Middle frontal gyrus (tissue), 1 donor: ENCODE data around the gene CDIPT.

Experiments
- DNase-seq: peaks from one replicate; pipeline ENCODE4 v3.0.0-alpha.2; 2015; ENCODE audit warnings: low spot score; ENCODE audit errors: extremely low spot score

CDIPT gene

DNA sequence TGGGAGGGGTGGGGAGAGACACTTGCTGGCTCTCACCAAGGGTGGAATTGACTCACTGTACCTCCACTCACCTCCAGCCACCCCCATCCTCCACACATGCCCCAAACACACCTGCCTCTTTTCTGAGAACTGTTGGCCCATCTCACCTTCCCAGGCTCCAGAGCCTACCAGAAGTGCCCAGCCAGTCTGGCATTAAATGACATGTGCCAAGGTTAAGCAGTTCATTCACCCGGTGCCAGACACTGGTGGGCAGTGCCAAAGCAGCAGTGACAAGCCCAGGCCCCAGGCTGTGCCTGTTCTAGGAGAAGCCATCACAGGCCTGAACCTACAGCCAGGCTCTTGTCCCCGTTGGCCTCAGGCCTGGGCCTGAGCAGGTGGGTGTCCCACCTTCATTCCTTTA is 31.5 kb downstream of the CDIPT start:
- no peak for DNase-seq

- DNase-seq = no peak
Measured at GRCh38 chr16:29830774-29831173, 32.3 kb downstream of the CDIPT start.

GRCh38 chr16:29826342-29826695 is 36.7 kb downstream of the CDIPT start:
- no peak for DNase-seq

- no peak for DNase-seq
Measured at GRCh38 chr16:29825145-29826044, 37.6 kb downstream of the CDIPT start.

GRCh38 chr16:29824589-29825144 is 38.4 kb downstream of the CDIPT start:
- DNase-seq = no peak

- DNase-seq = no peak
Measured at GRCh38 chr16:29821643-29822115, 41.3 kb downstream of the CDIPT start.

DNA sequence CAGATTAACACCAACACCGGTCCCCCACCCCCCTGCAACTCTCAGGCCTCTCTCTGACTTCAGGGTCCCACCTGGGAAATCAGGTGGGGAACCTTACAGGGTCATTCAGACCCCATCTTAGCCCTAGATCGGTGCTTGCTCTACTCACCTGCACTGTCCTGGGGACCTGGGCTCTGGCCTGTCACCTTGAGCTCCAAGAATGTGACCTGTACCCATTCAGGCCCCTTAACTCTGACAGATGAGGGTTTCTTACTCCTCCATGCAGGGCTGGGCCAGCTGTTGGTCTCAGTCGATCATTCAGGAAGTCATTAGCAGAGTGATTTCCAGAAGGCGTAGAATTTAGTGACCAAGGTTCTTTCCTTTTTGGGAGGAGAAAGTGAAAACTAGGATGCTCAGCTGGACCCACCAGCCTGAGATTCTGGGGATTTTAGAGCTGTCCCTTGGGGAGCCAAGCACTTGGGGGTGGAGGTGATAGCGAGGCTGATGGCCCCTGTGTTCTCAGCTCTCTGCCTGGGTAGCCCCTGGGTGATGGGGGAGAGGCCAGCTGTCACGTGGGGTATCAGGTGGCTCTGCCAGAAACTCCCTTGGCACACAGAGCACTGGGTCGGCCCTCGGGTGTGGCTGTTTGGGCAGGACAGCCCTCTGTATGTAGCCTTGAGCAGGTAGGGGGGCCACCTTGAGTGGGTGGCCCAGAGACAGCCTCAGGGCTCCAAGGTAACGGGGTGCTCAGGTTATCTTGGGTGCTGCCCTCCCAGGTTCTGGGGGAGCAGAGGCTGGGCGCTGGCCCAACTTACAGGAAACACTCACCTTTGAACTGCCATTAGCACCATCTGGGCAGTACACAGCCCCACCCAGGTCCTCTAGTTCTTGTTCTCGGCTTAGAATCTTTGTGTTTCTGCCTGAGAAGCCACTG is 42.0 kb downstream of the CDIPT start:
- no peak for DNase-seq

DNA sequence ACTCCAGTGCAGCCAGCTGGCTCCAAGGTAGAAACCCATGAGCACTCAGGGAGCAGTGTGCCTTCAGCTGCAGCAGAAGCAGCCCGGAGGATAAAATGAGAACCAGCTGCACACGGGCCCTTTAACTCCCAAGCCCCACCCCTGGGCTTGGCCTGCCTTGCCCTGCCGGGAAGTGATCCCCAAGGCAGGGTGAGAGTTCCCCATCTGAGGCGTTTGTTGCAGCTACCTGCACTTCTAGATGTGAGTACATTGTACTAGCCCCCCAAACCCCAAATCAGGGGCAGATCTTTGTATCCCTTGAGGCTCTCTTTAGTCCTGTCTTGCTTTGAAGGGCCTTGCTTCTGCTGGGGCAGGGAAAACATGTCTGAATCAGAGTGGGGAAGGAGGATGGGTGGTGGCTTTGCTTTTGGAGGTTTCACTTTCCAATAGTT is 42.7 kb downstream of the CDIPT start, which contains the start of gene MVP:
Gene MVP (plus strand): TSS at position 192 of the 431 bp plus-strand sequence. CDS start 10,088 bp downstream, outside the sequence.
- no peak for DNase-seq

GRCh38 chr16:29819506-29819905 is 43.5 kb downstream of the CDIPT start:
- DNase-seq = no peak

GRCh38 chr16:29818082-29818481 is 44.9 kb downstream of the CDIPT start:
- no peak for DNase-seq

DNA sequence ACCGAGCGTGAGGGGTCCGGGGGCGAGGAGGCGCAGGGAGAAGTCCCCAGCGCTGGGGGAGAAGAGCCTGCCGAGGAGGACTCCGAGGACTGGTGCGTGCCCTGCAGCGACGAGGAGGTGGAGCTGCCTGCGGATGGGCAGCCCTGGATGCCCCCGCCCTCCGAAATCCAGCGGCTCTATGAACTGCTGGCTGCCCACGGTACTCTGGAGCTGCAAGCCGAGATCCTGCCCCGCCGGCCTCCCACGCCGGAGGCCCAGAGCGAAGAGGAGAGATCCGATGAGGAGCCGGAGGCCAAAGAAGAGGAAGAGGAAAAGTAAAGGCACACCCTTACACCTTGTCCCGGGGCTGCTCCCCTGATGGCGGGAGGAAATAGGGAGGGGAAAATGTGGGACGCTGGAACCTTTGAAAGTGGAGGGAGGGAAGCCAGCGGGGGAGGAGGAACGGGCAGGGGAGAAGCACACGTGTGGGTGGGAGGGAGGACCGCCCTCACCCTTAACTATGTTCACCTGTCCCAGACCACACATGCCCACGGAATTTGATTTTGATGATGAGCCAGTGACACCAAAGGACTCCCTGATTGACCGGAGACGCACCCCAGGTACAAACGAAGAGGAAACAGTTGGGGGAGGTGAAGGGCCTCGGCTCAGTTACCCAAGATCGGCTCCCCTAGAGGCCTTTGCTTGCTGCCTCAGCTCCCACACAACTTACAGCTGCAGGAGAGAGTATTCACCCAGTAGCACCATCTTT is 46.2 kb downstream of the CDIPT start:
- DNase-seq = no peak

DNA sequence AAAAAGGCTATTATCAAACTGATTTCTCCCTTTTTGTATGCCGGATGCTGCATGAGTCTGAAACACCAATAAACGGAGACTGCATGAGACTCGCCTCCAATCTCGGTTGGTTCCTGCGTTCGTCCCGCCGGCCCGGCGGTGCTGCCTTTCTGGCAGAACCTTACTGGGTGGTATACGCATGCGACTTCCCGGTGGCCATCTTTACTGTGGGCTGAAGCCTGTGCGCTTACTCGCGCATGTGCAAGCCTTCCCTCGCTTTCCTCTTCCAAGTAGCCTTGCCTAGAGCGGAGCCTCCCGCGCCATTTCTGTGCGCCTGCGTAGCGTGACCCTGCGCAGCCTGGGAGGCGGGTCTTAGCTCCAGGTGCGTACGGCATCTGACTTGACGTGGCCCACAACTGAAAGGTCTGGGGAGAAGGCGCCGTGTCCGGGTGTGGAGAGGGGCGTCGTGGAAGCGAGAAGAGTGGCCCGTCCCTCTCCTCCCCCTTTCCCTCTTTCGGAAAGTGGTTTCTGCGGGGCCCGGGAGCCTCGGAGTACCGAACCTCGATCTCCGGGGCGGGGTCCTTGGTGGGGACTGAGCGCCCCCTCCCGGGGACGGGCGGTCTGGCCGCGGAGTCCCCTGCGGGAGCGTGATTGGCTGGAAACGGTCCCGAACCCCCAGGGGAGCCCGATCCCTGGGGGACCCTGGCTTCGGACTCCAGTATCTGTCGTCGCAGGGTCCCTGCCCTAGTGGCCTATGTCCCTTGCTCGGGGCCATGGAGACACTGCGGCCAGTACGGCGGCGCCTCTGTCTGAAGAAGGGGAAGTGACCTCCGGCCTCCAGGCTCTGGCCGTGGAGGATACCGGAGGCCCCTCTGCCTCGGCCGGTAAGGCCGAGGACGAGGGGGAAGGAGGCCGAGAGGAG is 47.0 kb downstream of the CDIPT start, which contains the start of gene PAGR1:
Gene PAGR1 (plus strand): TSS at position 360 of the 901 bp plus-strand sequence. CDS start 374 bp downstream, at position 734.
- peak; percentile 97 for DNase-seq

DNA sequence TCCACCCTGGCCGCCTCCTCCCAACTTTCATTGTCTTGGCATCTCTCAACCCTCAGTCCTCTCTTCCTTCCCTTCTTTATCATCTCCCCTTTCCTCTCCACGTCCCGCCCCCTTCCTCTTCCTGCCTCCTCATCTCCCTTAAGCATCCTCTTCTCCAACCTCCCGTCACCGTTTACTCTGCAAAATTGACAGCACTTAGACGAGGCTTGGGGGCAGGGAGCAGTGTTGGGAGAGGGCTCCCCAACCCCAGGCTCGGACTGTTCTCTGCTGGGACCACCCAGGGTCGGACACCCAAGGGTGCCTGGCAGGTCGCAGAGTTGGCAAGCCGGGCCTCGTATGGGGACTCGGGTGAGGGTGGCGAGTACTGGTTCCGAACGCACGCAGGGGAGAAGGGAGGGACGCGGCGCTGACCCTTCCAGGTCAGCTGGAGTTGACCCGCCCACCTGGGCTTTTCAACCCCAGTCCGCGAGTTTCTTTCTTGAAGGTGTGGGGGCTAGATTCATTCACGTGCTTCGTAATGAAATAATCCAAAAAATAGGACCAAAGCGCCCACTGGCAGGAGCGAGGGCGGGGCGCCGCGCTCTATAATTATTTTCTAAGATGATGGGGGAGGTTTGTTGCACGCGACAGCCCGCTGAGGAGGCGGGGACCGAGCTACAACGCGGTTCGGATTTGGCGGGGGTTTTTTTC is 47.8 kb downstream of the CDIPT start:
- no peak for DNase-seq

GRCh38 chr16:29814592-29814991 is 48.4 kb downstream of the CDIPT start:
- DNase-seq = no peak

GRCh38 chr16:29813644-29814562 is 49.1 kb downstream of the CDIPT start:
- DNase-seq = no peak

GRCh38 chr16:29812754-29813643 is 50.0 kb downstream of the CDIPT start:
- DNase-seq = no peak
